GM21381 (cell line): ENCODE measurements around the gene FFAR1.
"Not testable (repeated sequence)": the region's sequence is repeated elsewhere in the genome, so short reads cannot be mapped to it uniquely, and the experiment has no call there.

Source experiments
- ATAC-seq: cut with Tn5 transposase; IDR thresholded peaks from one replicate; pipeline ENCODE4 v1.9.1; 2021; ENCODE audit warnings: mild to moderate bottlenecking, moderate library complexity; ENCODE audit not compliant: unreplicated experiment

FFAR1 gene

GRCh38 chr19:35359395-35359794, 11.7 kb downstream of the FFAR1 start:
- ATAC-seq = not testable (repeated sequence)

- not testable (repeated sequence) for ATAC-seq
Measured at GRCh38 chr19:35360081-35360480, 12.4 kb downstream of the FFAR1 start.

- no peak for ATAC-seq
Measured at GRCh38 chr19:35360880-35361420, 13.2 kb downstream of the FFAR1 start.

DNA sequence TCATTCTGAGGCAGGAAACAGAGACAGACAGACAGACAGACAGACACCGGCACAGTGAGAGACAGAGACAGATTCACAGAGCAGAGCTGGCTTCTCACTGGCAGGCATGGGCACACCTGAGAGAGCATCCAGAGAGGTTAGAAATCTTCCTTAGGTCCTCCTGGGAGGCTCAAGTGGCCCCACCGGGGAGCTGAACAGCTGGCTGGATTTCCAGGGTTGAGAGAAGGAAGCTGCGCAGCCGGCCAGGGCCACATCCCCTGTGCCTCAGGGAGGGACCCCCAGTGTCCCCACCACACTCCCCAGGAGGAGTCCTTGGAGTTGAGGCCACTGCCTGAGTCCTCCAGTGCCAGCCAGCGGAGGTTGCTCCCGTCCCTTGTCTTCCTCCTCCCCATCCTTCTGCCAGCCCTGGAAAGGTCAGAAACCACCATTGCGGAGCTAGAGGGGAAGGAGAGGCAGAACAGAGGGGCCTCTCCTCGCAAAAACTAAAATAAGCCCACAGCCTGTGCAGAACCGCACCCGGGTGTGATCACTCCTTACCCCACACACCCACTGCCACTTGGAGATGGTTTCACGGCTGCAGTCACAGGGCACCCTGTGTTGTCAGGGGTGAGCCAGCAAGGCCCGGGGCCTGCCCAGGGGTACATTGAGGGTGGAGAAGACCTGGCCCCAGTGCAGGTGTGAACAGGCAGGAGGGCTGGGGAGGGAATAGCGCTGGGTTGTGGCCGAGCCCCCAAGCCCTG, 14.7 kb downstream of the FFAR1 start:
- no peak for ATAC-seq

DNA sequence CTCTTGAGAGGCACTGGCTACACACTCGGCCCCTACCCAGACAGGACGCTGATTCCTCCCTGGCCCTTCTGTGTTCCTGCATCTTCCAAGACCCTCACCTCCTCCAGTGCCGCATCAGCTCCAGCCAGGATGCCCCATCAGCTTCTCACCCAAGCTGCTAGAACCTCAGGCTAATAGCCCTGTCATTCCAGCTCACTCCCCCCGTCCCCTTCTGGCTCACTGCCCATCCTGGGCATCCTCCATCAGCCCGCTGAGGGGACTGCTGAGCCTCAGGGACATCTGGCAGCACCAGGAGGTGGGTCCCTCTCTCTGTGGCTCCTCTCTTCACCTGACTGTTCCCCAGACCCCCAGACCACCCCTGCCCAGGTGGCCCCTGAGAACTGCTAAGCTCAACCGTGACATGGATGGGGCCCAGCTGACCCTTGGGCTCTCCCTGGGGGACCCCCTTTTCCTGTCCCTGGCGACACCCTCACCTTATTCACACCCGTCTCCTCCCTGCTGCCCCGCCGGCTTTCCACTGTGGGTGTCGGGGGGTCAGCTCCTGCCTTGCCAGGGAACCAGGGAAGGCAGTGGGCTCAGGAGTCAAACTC, 15.4 kb downstream of the FFAR1 start:
- ATAC-seq = no peak

DNA sequence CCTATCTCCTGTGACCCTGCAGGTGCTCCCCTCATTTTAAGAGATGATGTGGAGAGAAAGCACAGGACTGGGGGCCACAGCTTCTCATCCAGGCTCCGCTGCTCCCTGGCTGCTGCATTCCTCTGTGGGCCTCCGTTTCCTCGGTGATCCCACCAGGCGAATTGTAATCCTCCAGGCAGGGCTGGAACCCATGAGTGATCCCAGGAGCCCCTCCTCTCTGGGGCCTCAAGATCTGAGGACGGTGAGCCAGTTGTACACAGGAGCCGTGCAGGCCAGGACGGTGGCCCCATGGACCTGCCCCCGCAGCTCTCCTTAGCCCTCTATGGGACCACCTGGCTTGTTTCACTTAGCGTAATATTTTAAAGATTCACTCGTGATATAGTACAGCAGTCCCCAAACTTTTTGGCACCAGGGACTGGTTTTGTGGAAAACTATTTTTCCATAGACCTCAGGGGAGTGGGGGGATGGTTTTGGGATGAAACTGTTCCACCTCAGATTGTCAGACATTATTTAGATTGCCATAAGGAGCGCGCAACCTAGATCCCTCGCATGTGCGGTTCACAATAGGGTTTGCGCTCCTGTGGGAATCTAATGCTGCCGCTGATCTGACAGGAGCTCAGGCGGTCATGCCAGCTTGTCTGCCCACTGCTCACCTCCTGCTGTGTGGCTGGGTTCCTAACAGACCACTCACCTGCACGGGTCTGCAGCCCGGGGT, 16.2 kb downstream of the FFAR1 start:
- ATAC-seq = no peak

DNA sequence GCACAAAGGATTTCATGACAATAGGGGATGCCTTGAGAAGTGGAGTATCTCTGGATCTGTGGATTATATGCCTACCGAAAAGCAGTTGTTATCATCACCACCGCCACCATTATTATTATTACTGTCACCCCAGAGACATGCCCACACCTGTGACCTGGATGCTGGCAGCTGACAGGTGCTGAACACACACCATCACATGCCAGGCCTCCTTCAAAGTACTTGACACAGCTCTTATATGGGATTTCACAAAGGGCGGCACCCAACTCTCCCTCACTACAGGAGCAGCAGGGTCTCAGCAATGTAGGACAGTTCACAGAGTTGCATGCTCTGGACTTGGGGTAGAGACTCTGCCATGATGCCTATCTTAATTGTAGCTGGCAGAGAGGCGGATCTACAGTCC, 17.6 kb downstream of the FFAR1 start:
- no peak for ATAC-seq

DNA sequence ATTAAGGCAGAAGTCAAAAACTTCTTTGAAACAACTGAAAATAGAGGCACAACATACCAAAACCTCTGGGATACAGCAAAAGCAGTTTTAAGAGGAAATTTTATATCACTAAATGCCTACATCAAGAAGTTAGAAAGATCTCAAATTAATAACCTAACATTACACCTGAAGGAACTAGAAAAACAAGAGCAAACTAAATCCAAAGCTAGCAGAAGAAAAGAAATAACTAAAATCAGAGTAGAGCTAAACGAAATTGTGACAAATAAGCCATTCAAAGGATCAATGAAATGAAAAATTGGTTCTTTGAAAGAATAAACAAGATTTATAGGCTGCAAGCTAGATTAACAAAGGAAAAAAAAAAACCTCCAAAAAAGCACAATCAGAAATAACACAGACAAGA, 20.7 kb downstream of the FFAR1 start:
- no peak for ATAC-seq

DNA sequence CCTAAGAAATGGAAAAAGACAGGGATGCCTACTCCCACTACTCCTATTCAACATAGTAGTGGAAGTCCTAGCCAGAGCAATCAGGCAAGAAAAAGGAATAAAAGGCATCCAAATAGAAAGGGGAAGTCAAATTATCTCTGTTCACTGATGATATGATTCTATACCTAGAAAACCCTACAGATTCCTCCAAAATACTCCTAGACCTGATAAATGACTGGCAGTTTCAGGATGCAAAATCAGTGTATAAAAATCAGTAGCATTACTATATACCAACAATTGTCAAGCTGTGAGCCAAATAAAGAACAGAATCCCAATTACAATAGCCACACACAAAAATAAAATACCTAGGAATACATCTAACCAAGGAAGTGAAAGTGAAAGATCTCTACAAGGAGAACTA, 21.8 kb downstream of the FFAR1 start:
- no peak for ATAC-seq

DNA sequence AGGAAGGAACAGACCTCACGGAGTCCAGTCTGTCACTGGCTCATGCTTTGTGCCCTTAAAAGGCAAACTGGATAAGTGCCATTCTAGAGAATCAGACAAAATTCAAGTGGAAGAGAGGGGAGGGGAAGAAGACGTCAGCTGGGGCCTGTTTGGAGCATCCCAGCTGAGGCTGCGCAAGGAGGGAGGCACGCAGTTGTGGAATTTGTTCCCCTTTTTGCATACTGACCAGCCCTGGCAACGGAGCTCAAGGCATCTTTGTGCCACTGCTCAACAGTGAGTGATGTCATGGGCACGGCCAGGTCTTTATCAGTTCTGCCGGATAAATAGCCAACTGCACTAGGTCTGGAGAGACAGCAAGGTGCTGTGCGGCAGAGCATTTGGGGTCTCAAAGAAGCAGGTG, 23.0 kb downstream of the FFAR1 start, which contains the start of gene GPR42:
Gene GPR42, plus strand, starts transcription at position 347 of the 400 bp plus-strand sequence. CDS start 292 bp downstream, outside the sequence.
- no peak for ATAC-seq

- ATAC-seq = no peak
Measured at GRCh38 chr19:35373492-35373891, 25.8 kb downstream of the FFAR1 start.

DNA sequence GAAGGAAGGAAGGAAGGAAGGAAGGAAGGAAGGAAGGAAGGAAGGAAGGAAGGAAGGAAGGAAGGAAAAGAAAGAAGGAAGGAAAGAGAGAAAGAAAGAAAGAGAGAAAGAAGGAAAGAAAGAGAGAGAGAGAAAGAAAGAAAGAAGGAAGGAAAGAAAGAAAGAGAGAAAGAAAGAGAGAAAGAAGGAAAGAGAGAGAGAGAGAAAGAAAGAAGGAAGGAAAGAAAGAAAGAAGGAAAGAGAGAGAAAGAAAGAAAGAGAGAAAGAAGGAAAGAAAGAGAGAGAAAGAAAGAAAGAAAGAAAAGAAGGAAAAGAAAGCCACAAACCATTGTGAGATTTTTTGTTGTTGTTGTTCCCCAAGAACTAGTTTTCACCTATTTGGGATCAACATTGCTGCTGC, 26.3 kb downstream of the FFAR1 start:
- not testable (repeated sequence) for ATAC-seq

GRCh38 chr19:35375505-35376307, 28.0 kb downstream of the FFAR1 start:
- ATAC-seq = no peak

- no peak for ATAC-seq
Measured at GRCh38 chr19:35377656-35378055, 30.0 kb downstream of the FFAR1 start.

DNA sequence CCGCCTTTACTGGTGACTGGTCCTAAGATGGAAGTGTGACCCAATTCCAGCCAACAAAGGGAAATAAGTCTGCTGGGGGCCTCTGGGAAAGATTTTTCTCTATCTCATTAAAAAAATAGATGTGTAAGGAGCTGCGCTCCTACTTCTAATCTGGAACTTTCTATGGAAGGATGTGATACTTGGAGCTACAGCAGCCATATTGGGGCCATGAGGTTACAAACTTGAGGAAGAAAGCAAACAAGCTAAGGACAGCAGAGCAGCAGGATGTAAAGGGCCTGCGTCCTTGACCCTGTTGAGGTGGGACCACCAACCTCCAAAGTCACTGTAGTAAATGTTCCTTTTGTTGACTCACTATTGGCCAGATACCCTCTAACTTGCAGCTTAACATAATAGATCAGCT, 30.7 kb downstream of the FFAR1 start:
- no peak for ATAC-seq

DNA sequence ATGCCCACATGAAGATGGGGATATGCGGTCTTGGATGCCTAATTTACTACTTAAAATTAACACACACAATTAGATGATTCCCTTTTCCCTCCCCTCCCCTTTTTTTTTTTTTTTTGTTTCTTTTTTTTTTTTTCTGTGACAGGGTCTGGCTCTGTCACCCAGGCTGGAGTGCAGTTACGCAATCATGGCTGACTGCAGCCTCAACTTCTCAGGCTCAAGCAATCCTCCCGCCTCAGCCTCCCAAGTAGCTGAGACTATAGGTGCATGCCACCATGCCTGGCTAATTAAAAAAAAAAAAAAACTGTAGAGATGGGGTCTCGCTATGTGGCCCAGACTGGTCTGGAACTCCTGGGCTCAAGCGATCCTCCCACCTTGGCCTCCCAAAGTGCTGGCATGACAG, 31.8 kb downstream of the FFAR1 start:
- not testable (repeated sequence) for ATAC-seq

GRCh38 chr19:35379992-35380391, 32.3 kb downstream of the FFAR1 start:
- ATAC-seq = no peak

GRCh38 chr19:35380450-35381124, 32.9 kb downstream of the FFAR1 start:
- ATAC-seq = no peak

DNA sequence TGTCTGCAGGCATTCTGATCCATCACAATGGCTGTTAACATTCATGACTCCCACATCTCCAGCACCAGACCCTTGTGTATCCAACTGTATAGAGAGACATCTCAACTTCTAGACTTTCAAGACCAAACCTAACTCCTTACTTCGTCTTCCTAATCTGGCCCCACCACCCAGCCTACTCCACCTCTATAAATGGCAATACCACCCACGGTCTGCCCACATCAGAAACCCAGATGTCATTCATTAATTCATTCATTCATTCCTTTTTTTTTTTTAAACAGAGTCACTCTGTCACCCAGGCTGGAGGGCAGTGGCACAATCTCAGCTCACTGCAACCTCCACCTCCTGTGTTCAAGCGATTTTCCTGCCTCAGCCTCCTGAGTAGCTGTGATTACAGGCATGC, 33.6 kb downstream of the FFAR1 start:
- ATAC-seq = no peak

- ATAC-seq = no peak
Measured at GRCh38 chr19:35381926-35382325, 34.2 kb downstream of the FFAR1 start.
